Measurements from ENCODE around the gene SFR1.

Gene SFR1

DNA sequence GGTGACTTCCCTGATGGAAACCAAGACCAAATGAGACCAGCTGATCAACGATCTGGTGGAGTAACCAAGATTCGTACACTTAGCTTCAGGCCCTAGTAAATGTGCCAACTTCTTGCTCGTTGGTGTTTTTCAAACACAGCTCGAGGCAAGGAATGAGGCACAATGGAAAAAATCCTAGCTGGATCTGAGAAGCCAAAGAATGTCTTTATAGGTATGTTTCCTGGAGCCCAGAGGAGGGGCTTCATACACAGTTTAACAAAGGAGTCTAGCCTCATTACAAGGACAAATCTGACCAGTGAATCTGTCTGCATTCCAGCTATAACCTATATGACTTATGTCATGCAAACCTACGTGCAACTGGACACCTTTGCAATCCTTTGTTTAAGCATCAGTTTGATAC, 40.0 kb upstream of the SFR1 start:
- TF ChIP-seq, protein P1, sequence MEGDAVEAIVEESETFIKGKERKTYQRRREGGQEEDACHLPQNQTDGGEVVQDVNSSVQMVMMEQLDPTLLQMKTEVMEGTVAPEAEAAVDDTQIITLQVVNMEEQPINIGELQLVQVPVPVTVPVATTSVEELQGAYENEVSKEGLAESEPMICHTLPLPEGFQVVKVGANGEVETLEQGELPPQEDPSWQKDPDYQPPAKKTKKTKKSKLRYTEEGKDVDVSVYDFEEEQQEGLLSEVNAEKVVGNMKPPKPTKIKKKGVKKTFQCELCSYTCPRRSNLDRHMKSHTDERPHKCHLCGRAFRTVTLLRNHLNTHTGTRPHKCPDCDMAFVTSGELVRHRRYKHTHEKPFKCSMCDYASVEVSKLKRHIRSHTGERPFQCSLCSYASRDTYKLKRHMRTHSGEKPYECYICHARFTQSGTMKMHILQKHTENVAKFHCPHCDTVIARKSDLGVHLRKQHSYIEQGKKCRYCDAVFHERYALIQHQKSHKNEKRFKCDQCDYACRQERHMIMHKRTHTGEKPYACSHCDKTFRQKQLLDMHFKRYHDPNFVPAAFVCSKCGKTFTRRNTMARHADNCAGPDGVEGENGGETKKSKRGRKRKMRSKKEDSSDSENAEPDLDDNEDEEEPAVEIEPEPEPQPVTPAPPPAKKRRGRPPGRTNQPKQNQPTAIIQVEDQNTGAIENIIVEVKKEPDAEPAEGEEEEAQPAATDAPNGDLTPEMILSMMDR (IDR thresholded peaks at IDR 0.05; ENCODE audit: low read depth, low read length): no peak
- H3K4me3 ChIP-seq (ENCODE audit: low read depth, low read length): no peak overlapping the region

DNA sequence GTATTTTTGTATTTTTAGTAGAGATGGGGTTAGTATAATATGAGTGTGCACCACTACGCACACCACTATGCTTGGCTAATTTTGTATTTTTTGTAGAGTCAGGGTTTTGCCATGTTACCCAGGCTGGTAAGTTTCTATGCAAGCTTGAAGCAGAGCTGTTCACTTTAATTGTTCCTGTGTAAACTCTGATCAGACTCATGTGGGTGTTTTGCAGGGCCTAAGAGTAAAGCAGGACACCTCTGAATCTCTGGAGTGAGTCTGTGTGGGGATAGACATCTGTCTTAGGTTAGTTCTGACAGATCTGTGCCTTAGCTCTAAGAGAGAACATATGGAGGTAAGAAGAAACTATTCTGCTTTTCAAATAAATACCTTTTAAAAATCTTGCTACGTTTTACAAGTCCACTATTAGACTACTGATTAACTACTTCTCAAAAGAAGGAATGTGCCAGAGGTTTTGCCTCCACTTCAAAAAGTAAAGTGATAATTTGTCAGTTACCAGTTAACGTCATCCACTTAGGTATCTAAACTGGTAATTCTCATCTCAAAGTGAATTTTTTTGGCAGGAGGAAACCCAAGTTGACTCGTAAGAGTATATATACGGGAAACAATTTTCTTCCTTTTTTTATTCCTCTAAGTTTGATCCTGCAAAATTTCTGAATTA, 37.4 kb upstream of the SFR1 start:
- H3K4me3 ChIP-seq (ENCODE audit: low read depth, low read length): no peak overlapping the region

DNA sequence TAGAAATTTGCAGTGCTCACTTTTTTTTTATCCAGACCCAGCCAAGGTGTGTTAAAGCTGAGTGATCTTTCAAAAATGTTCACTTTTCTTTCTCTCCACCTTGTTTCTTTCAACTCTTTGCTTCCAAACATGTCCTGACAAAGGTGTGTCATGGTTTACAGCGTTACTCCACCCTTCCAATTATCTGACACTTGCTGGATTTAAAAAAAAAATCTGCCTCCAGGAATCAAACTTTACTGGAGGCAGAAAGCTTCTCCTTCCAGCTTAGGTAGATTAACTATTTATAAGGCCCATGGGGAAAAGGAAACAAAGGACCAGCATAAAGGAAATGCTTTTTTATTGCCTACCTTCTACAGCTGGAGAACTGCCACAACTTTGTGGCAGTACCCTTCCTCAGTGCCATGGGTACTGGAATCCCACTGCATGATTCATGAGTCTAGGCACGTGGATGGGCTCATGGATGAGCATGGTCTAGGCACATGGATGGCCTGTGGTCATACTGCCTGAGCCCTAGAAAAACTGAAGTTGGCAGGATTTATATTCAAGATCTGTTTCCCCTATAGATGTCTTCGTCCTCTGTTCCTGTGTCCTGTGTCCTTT, 36.1 kb upstream of the SFR1 start, which contains the start of gene COL17A1:
Gene COL17A1, minus strand, starts transcription at position 80 of the 600 bp plus-strand sequence. CDS start 5,207 bp downstream, outside the sequence.
- H3K4me3 ChIP-seq (ENCODE audit: low read depth, low read length): no peak within 1 kb of the TSS
- TF ChIP-seq, protein P1 (IDR thresholded peaks at IDR 0.05; ENCODE audit: low read depth, low read length): no peak

More for the DNA sequence above, 37.4 kb upstream of the SFR1 start:
- TF ChIP-seq, protein P1 (IDR thresholded peaks at IDR 0.05; ENCODE audit: low read depth, low read length): no peak

DNA sequence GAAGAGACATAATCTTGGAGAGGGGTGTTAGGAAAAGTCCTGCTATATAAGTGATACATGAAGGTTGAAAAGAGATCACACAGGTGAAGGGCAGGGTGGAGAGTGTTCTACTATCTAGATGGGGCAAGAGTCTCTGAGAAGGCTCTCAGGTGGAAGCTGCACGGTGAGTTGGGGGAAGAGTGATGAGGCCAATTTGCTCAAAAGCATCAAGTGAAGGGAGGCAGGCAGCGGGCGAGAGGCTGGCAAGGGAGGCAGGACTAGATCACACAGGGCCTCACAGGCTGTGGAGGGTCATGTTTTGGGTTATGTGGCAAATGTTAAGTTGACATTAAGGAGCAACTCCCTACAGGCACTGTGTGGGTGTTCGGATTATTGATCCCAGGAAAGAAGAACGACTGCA, 33.7 kb upstream of the SFR1 start:
- TF ChIP-seq, protein P1 (IDR thresholded peaks at IDR 0.05; ENCODE audit: low read depth, low read length): no peak

DNA sequence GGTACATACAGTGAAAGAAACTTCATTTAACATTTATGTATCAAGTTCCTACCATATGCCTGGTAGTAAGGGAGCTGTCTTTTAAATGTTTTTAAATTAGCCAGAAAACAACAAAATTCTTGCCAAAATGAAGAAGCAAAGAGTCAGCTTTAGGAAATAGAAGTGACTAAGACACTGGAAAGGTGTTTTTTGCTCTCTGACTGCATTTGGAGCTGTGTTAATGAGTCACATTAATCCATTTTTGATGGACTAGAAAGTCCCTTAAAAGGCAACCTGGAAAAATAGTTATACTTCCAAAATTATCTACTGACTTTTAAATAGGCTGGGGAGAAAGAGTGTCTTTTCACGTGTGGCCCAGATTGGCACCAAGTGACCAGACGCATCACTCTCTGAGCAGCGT, 32.4 kb upstream of the SFR1 start:
- TF ChIP-seq, protein P1 (IDR thresholded peaks at IDR 0.05; ENCODE audit: low read depth, low read length): no peak
- H3K4me3 ChIP-seq (ENCODE audit: low read depth, low read length): no peak overlapping the region

More for the DNA sequence above, 33.7 kb upstream of the SFR1 start:
- no peak overlapping the region for H3K4me3 ChIP-seq (ENCODE audit: low read depth, low read length)

DNA sequence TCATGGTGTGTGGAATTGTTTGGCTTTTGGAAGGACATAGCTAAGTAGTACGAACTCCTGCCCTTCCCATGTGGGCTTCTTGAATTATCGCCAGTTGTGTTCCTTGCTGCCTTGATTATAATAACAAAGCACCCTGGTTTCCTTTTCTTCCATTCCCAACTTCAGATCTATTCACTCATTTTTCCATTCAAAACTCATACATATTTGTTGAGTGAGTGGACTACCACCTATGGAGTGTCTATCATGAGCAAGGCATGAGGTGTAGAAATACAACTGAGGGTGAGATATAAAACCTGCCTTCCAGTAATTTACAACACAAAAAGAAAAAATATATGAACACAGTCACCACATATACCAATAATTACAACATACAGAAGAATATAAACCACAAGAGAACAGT, 31.4 kb upstream of the SFR1 start:
- TF ChIP-seq, protein P1 (IDR thresholded peaks at IDR 0.05; ENCODE audit: low read depth, low read length): no peak
- no peak overlapping the region for H3K4me3 ChIP-seq (ENCODE audit: low read depth, low read length)

DNA sequence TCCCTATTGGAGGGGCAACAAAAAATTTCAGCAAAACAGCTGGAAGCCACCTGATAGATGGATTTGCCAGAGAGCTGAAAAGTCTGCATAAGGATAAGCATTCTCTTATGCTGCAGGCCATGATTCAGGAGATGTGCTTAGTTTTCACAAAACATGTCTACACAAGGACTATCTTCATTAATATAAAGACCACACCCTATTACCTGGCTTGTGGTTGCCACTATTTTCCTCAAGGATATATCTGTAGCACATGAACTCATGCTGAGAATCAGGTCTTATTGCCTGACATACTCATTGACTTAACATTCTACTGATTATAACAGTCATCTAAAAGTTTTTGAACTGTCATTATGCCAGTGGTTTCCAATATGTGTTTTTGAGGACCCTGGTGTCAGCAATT, 29.2 kb upstream of the SFR1 start:
- TF ChIP-seq, protein P1 (IDR thresholded peaks at IDR 0.05; ENCODE audit: low read depth, low read length): no peak
- H3K4me3 ChIP-seq (ENCODE audit: low read depth, low read length): no peak overlapping the region

All from WI38 (cell line).